K562 (cell line): ENCODE measurements around the gene CRYBG2. TPM values are rescaled to one million over a fixed set of nuclear protein-coding genes. Genes with fewer than 3 reads are reported as not detected.

Experiments used
- ATAC-seq: fragments of 200-7000 bp; cut with Tn5 transposase; 3 replicates; pipeline ENCODE4 v1.9.1; 2020; ENCODE audit warnings: moderate library complexity
- BruUV-seq: library from RNA; stranded (reverse); fragments of 400-500 nt; replicated peaks from 2 replicates; lab custom pipeline; 2021; lab: Mats Ljungman, UMichigan
- CTCF ChIA-PET: fragments of 300-600 bp; formaldehyde crosslinking; extraction: SDS; loops from one replicate; lab custom pipeline; 2021; ENCODE audit warnings: low intra/inter-chr PET ratio; lab: Yijun Ruan, JAX
- POLR2A ChIA-PET: fragments of 300-600, 350-650 bp; sonication (Branson Sonifier 250); formaldehyde crosslinking; extraction: SDS; loops from one replicate; lab custom pipeline; 2021; ENCODE audit warnings: antibody characterized with exemption, inconsistent platforms; lab: Yijun Ruan, JAX
- DNase-seq, 4 experiments: peaks; one replicate each; pipeline versions ENCODE4 v3.0.0 to v3.0.0-alpha.2; 2011 to 2018; ENCODE audit warnings: low spot score in 3 of 4, mixed read lengths in 3 of 4; ENCODE audit errors: extremely low read depth in 1 of 4
- FAIRE-seq: peaks from 2 replicates; lab custom pipeline; 2011; peaks lifted over from hg19 to GRCh38; lab: Jason Lieb, UNC
- H2AFZ ChIP-seq: 2 replicates; pipeline ENCODE4 v1.6.0; 2011; ENCODE audit warnings: low read depth, low read length, control low read depth, inconsistent platforms
- H3K27ac ChIP-seq: fragments of 200-600 bp; 3 replicates; pipeline ENCODE4 v1.8.0; 2011; ENCODE audit warnings: low read depth, mild to moderate bottlenecking, control low read depth, inconsistent platforms, low read length, moderate library complexity, mixed read lengths; ENCODE audit errors: extremely low read depth
- H3K27me3 ChIP-seq, 2 experiments: fragments of 300-600 bp in 1 of 2; 2 replicates in 1 of 2; 3 replicates in 1 of 2; pipeline versions ENCODE4 v1.6.0 to v1.8.0; 2011; ENCODE audit warnings: inconsistent platforms in 2 of 2, low read length in 2 of 2, mild to moderate bottlenecking in 1 of 2, mixed read lengths in 1 of 2, moderate library complexity in 1 of 2; ENCODE audit not compliant: control insufficient read depth in 2 of 2, insufficient read depth in 2 of 2
- H3K36me3 ChIP-seq: fragments of 300-600 bp; 3 replicates; pipeline ENCODE4 v1.8.0; 2011; ENCODE audit warnings: mild to moderate bottlenecking, low read length, inconsistent platforms; ENCODE audit not compliant: control insufficient read depth, insufficient read depth
- H3K4me1 ChIP-seq, 2 experiments: fragments of 200-600 bp in 1 of 2; replicated peaks in 1 of 2; 2 replicates in 1 of 2; 3 replicates in 1 of 2; pipeline versions ENCODE4 v1.5.1 to v1.8.0; 2011; ENCODE audit warnings: inconsistent platforms in 2 of 2, low read length in 2 of 2, mild to moderate bottlenecking in 1 of 2, mixed read lengths in 1 of 2, moderate library complexity in 1 of 2; ENCODE audit not compliant: control insufficient read depth in 2 of 2, insufficient read depth in 2 of 2
- H3K4me2 ChIP-seq: 2 replicates; pipeline ENCODE4 v1.6.1; 2011; ENCODE audit warnings: low read length, control low read depth, inconsistent platforms, mixed read lengths; ENCODE audit not compliant: insufficient read depth
- H3K4me3 ChIP-seq: fragments of 200-600 bp; sonication (generic), shearing (Covaris generic); 2 replicates; pipeline ENCODE4 v1.5.1; 2016; ENCODE audit warnings: control low read depth, inconsistent platforms
- H3K79me2 ChIP-seq: fragments of 200-600 bp; 3 replicates; pipeline ENCODE4 v1.8.0; 2011; ENCODE audit warnings: low read length, inconsistent platforms; ENCODE audit not compliant: control insufficient read depth, insufficient read depth
- H3K9ac ChIP-seq, 2 experiments: 2 replicates each; pipeline versions ENCODE4 v1.6.0 to v1.6.1; 2011; ENCODE audit warnings: low read depth in 2 of 2, low read length in 2 of 2, control low read depth in 1 of 2, inconsistent platforms in 1 of 2, mild to moderate bottlenecking in 1 of 2, mixed read lengths in 1 of 2; ENCODE audit not compliant: insufficient read depth in 1 of 2
- H3K9me1 ChIP-seq: one replicate; pipeline ENCODE4 v1.6.0; 2011; ENCODE audit warnings: inconsistent platforms, mild to moderate bottlenecking, low read length, moderate library complexity; ENCODE audit not compliant: control insufficient read depth, insufficient read depth
- H3K9me3 ChIP-seq: replicated peaks from 2 replicates; pipeline ENCODE4 v1.5.1; 2011; ENCODE audit warnings: low read depth, low read length, inconsistent platforms; ENCODE audit not compliant: control insufficient read depth, insufficient read depth
- H4K20me1 ChIP-seq: replicated peaks from 2 replicates; pipeline ENCODE4 v1.6.1; 2011; ENCODE audit warnings: low read length, inconsistent platforms, mixed read lengths; ENCODE audit not compliant: control insufficient read depth, insufficient read depth
- BCOR ChIP-seq: fragments of 450-650 bp; IDR thresholded peaks from 2 replicates; pipeline ENCODE4 v1.6.1; 2016
- CHD4 ChIP-seq: fragments of 200-600 bp; sonication (generic); IDR thresholded peaks from 3 replicates; pipeline ENCODE4 v1.6.1; 2012; ENCODE audit warnings: low read depth, mild to moderate bottlenecking, mixed read lengths, low read length, inconsistent platforms; ENCODE audit not compliant: insufficient read depth, insufficient replicate concordance, poor library complexity, severe bottlenecking
- CXXC5 ChIP-seq: fragments of 250-450 bp; sonication (Bioruptor Pico); IDR thresholded peaks from 2 replicates; pipeline ENCODE4 v1.8.0; 2022; ENCODE audit warnings: inconsistent platforms, mild to moderate bottlenecking, moderate library complexity
- FOXA3 ChIP-seq, 2 experiments: fragments of 450-650 bp in 1 of 2; sonication (generic) in 1 of 2; formaldehyde crosslinking; IDR thresholded peaks in 1 of 2; conservative IDR thresholded peaks in 1 of 2; 2 replicates each; pipeline versions ENCODE4 v1.4.0 to v1.8.0; 2020 to 2022; ENCODE audit warnings: mild to moderate bottlenecking in 2 of 2, missing genetic modification reagents in 1 of 2
- KDM1A ChIP-seq, 2 experiments: fragments of 450-650 bp; IDR thresholded peaks; 2 replicates each; pipeline ENCODE4 v1.6.1; 2016; ENCODE audit warnings: mild to moderate bottlenecking in 2 of 2
- MED1 ChIP-seq: sonication (generic); formaldehyde crosslinking; IDR thresholded peaks from 2 replicates; pipeline ENCODE4 v1.8.1; 2023; ENCODE audit warnings: missing genetic modification reagents, borderline replicate concordance
- POLR2G ChIP-seq: fragments of 200-400 bp; formaldehyde crosslinking; IDR thresholded peaks from 2 replicates; pipeline ENCODE4 v1.6.1; 2017; ENCODE audit warnings: low read depth, mild to moderate bottlenecking, antibody characterized with exemption, low read length, moderate library complexity
- RBM25 ChIP-seq: fragments of 200-400 bp; formaldehyde crosslinking; IDR thresholded peaks from 2 replicates; pipeline ENCODE4 v1.6.1; 2018; ENCODE audit warnings: low read length, low read depth, moderate library complexity; ENCODE audit not compliant: severe bottlenecking
- ZFX ChIP-seq: sonication (generic); formaldehyde crosslinking; IDR thresholded peaks from 2 replicates; pipeline ENCODE4 v1.8.0; 2022; ENCODE audit warnings: mild to moderate bottlenecking, missing genetic modification reagents, moderate library complexity
- WGBS: fragments of 100-300 bp; shearing (Covaris generic); methylation state at CpG from one replicate; pipeline ENCODE4 v1.1.6; 2016; ENCODE audit warnings: low coverage, mixed read lengths; ENCODE audit not compliant: insufficient coverage; ENCODE audit errors: missing lambda C conversion rate; 5-methylcytosine and 5-hydroxymethylcytosine counted together
- in situ Hi-C: fragments of 300-500 bp; cut with MboI; formaldehyde crosslinking; loops from 4 replicates; pipeline ENCODE4 v1.15.0; 2018; ENCODE audit warnings: inconsistent platforms, mixed read lengths
- intact Hi-C: fragments of 100-400 bp; cut with micrococcal nuclease; formaldehyde crosslinking; loops from 2 replicates; pipeline ENCODE4 v1.14.2; 2022
- polyA plus RNA-seq, 8 experiments: library from polyadenylated mRNA; depleted of rRNA in 4 of 8; stranded (reverse) in 5 of 8; unstranded in 3 of 8; fragments of >200 nt; fragmentation: Nextera tagmentation in 2 of 8; fragmentation: Illumina TruSeq in 1 of 8; extraction: Ambion mirVana in 2 of 8; extraction: Trizol in 1 of 8; gene quantifications; 2 replicates each; pipeline versions ENCODE4 v1.2.1 to v1.2.3, GENCODE V29; 2011 to 2014; ENCODE audit warnings: inconsistent platforms in 1 of 8, missing spikeins in 1 of 8
- total RNA-seq, 7 experiments: library from RNA; depleted of rRNA in 6 of 7; stranded (reverse); fragments of >200 nt in 6 of 7; fragmentation: Illumina TruSeq in 2 of 7; extraction: Trizol in 2 of 7; gene quantifications; 2 replicates each; pipeline versions ENCODE4 v1.2.1 to v1.2.3, GENCODE V29; 2011 to 2021; ENCODE audit warnings: low replicate concordance in 1 of 7
- TF ChIP-seq, protein P1 (sequence below): fragments of 450-650 bp; formaldehyde crosslinking; IDR thresholded peaks from 2 replicates; pipeline ENCODE4 v1.4.0; 2020; ENCODE audit warnings: mild to moderate bottlenecking, moderate library complexity
- TF ChIP-seq, protein P2 (sequence below): IDR thresholded peaks from 2 replicates; pipeline ENCODE4 v1.6.1; 2014; ENCODE audit warnings: antibody characterized with exemption

CRYBG2 gene
- total and polyA plus RNA-seq, 9 of the 15 experiments (the other 6 are each of a cell fraction or from before 2014, with no cell fraction given) = 0.39 to 8.5 (median 3.7) TPM

GRCh38 chr1:26315874-26316850 is 37.8 kb downstream of the CRYBG2 start:
- peak overlapping the region; percentile 49 for H3K27ac ChIP-seq
- WGBS = 67% methylated on average over 5 of the region's 8 CpGs
- intact Hi-C loops = no loop called here

More at GRCh38 chr1:26315874-26316850, 37.8 kb downstream of the CRYBG2 start:
- H3K9ac ChIP-seq = peak overlapping the region; percentile 8 to 77; a peak in 1 of 4 replicates
- in situ Hi-C loops = no loop called here
- 0 out of 2 replicates have a peak overlapping the region, but pooled peaks have one; percentile 2 for H2AFZ ChIP-seq
- H3K4me3 ChIP-seq = no peak overlapping the region
- H3K79me2 ChIP-seq = peaks cover 2% of the 10 kb centered on the region; the same call in 1 of the 3 replicates
- H4K20me1 ChIP-seq = no peaks in the 10 kb centered on the region
- H3K27me3 ChIP-seq = no peaks in the 10 kb centered on the region
- ChIA-PET POLR2A (interaction anchor here (0.7 to 1.6 kb wide), 5 partner anchors 9 to 19 kb away, joined by 3 to 7 read pairs (median 3); no protein-coding TSS in a partner anchor), CTCF (interaction anchor here (0.7 kb wide), 1 partner anchor 38 kb away, joined by 6 read pairs; no protein-coding TSS in a partner anchor)
- no peaks in the 10 kb centered on the region for H3K9me1 ChIP-seq
- H3K9me3 ChIP-seq = no peaks in the 10 kb centered on the region
- ATAC-seq (no peak), DNase-seq (peak in 2 of 4 experiments; percentile 34 to 46), FAIRE-seq (no peak)
- TF ChIP-seq BCOR = peak; percentile 75; the same call in 1 of the 2 replicates
- peak; percentile 29 for TF ChIP-seq ZFX (CRISPR knock-in tag)
- TF ChIP-seq, protein P1, sequence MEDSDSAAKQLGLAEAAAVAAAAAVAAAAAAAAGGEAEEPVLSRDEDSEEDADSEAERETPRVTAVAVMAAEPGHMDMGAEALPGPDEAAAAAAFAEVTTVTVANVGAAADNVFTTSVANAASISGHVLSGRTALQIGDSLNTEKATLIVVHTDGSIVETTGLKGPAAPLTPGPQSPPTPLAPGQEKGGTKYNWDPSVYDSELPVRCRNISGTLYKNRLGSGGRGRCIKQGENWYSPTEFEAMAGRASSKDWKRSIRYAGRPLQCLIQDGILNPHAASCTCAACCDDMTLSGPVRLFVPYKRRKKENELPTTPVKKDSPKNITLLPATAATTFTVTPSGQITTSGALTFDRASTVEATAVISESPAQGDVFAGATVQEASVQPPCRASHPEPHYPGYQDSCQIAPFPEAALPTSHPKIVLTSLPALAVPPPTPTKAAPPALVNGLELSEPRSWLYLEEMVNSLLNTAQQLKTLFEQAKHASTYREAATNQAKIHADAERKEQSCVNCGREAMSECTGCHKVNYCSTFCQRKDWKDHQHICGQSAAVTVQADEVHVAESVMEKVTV (CRISPR knock-in tag) = no peak
- TF ChIP-seq RBM25 = peak; percentile 61
- no peak for TF ChIP-seq POLR2G
- TF ChIP-seq CHD4 = peak; percentile 63
- TF ChIP-seq, protein P2, sequence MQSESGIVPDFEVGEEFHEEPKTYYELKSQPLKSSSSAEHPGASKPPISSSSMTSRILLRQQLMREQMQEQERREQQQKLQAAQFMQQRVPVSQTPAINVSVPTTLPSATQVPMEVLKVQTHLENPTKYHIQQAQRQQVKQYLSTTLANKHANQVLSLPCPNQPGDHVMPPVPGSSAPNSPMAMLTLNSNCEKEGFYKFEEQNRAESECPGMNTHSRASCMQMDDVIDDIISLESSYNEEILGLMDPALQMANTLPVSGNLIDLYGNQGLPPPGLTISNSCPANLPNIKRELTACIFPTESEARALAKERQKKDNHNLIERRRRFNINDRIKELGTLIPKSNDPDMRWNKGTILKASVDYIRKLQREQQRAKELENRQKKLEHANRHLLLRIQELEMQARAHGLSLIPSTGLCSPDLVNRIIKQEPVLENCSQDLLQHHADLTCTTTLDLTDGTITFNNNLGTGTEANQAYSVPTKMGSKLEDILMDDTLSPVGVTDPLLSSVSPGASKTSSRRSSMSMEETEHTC = no peak
- TF ChIP-seq MED1 (CRISPR knock-in tag) = no peak
- TF ChIP-seq FOXA3 (CRISPR knock-in tag; conservative IDR thresholded peaks at IDR 0.05 in 1 of 2, IDR thresholded peaks at IDR 0.05 in 1 of 2) = 0 out of 4 replicates have a peak, but pooled peaks of 1 of the 2 experiments have one; percentile 30
- TF ChIP-seq CXXC5 (CRISPR knock-in tag) = peak; percentile 24; the same call in 1 of the 2 replicates
- TF ChIP-seq KDM1A (IDR thresholded peaks at IDR 0.05) = peak; percentile 44 to 58; a peak in 3 of 4 replicates
- no TSS peak for BruUV-seq
- no peak overlapping the region for H3K4me2 ChIP-seq
- H3K4me1 ChIP-seq = peaks cover 47 to 56% of the 10 kb centered on the region in 2 experiments
- H3K36me3 ChIP-seq = peaks cover 4% of the 10 kb centered on the region; the same call in 1 of the 3 replicates
